ENCODE data around the gene B3GAT3.

- TF ChIP-seq POLR2A (IDR thresholded peaks at IDR 0.05; ENCODE audit: low read depth, low read length): no peak
- no peak for TF ChIP-seq CTCF (IDR thresholded peaks at IDR 0.05; ENCODE audit: extremely low read depth in 1 of 2, insufficient read depth in 1 of 2, low read depth in 1 of 2, low read length in 2 of 2)
- TF ChIP-seq POLR2AphosphoS5 (IDR thresholded peaks at IDR 0.05; ENCODE audit: insufficient read depth, low read depth, low read length): no peak
- TF ChIP-seq EZH2 (IDR thresholded peaks at IDR 0.05; ENCODE audit: borderline replicate concordance, low read depth, low read length, severe bottlenecking): no peak
Measured at GRCh38 chr11:62608776-62609175, 13.0 kb downstream of the B3GAT3 start.

Measured in endothelial cell of umbilical vein (primary cell).